Esophagus muscularis mucosa (tissue), 4 donors: ENCODE results near the gene PIGR. TPM values are rescaled to one million over a fixed set of nuclear protein-coding genes. Genes with fewer than 3 reads are reported as not detected.

Experiments used
- DNase-seq: peaks from one replicate; pipeline ENCODE4 v3.0.0-alpha.2; 2017; ENCODE audit errors: extremely low spot score
- H3K27ac ChIP-seq, 4 donors: fragments of 200-600 bp; sonication (generic); replicated peaks in 1 of 4; 1 replicate in 3 of 4; 2 replicates in 1 of 4; pipeline ENCODE4 v1.5.1; 2016 to 2019; ENCODE audit warnings: mild to moderate bottlenecking in 1 of 4
- H3K27me3 ChIP-seq, 4 donors: fragments of 200-600 bp; sonication (generic); one replicate each; pipeline versions ENCODE4 v1.5.1 to v1.6.0; 2016 to 2019
- H3K36me3 ChIP-seq, 4 donors: fragments of 200-600 bp; sonication (generic); one replicate each; pipeline ENCODE4 v1.5.1; 2016 to 2019
- H3K4me1 ChIP-seq, 4 donors: fragments of 200-600 bp; sonication (generic); one replicate each; pipeline ENCODE4 v1.5.1; 2016 to 2019
- H3K4me3 ChIP-seq, 4 donors: fragments of 200-600 bp; sonication (generic); 1 replicate in 2 of 4; 2 replicates in 2 of 4; pipeline ENCODE4 v1.5.1; 2016 to 2019; ENCODE audit warnings: mild to moderate bottlenecking in 4 of 4, moderate library complexity in 1 of 4
- H3K9me3 ChIP-seq, 4 donors: fragments of 200-600 bp; sonication (generic); 1 replicate in 3 of 4; 2 replicates in 1 of 4; pipeline ENCODE4 v1.5.1; 2016 to 2019
- CTCF ChIP-seq, 3 experiments: fragments of 200-600 bp in 2 of 3; fragments of 450-650 bp in 1 of 3; sonication (generic) in 2 of 3; IDR thresholded peaks; one replicate each; pipeline ENCODE4 v1.5.1; 2017 to 2019; ENCODE audit warnings: antibody characterized with exemption in 3 of 3, mild to moderate bottlenecking in 2 of 3, moderate library complexity in 1 of 3
- EP300 ChIP-seq: sonication (generic); formaldehyde crosslinking; IDR thresholded peaks from one replicate; pipeline ENCODE4 v1.6.1; 2017; ENCODE audit warnings: antibody characterized with exemption
- POLR2A ChIP-seq: fragments of 450-650 bp; IDR thresholded peaks from one replicate; pipeline ENCODE4 v1.6.1; 2017; ENCODE audit warnings: antibody characterized with exemption, moderate library complexity, mild to moderate bottlenecking, low read depth
- POLR2AphosphoS5 ChIP-seq, 2 donors: sonication (generic); formaldehyde crosslinking; IDR thresholded peaks; one replicate each; pipeline ENCODE4 v1.6.1; 2017; ENCODE audit warnings: antibody characterized with exemption in 2 of 2
- WGBS: methylation state at CpG from one replicate; pipeline ENCODE4 v1.1.5; 2018; 5-methylcytosine and 5-hydroxymethylcytosine counted together
- intact Hi-C: fragments of 100-400 bp; cut with DNase I; formaldehyde crosslinking; loops from one replicate; pipeline ENCODE4 v1.15.1; 2023
- total RNA-seq, 4 donors: library from RNA; depleted of rRNA; stranded (reverse); fragments of >200 nt; gene quantifications; one replicate each; pipeline versions ENCODE4 v1.1.0 to v1.2.1, GENCODE V29; 2016

The PIGR gene
- total RNA-seq, 4 donors from 2014 or later = 0.42 to 4.2 (median 1.1) TPM; not detected in 1

GRCh38 chr1:206949208-206949607 lies 2.9 kb upstream of the PIGR start:
- Histone ChIP-seq H3K27me3 (peaks cover 0 to 23% (median 0%) of the 10 kb centered on the region in 4 donors), H3K4me1 (no peaks in the 10 kb centered on the region), H3K9me3 (peaks cover 0 to 9% (median 0%) of the 10 kb centered on the region in 4 donors), H3K36me3 (no peaks in the 10 kb centered on the region), H3K27ac (no peak overlapping the region), H3K4me3 (no peak overlapping the region)
- DNase-seq = no peak
- TF ChIP-seq POLR2AphosphoS5 (IDR thresholded peaks at IDR 0.05) (no peak), EP300 (no peak), CTCF (IDR thresholded peaks at IDR 0.05) (no peak), POLR2A (no peak)
- intact Hi-C loops = no loop called here
- 71% methylated on average over 4 of the region's 4 CpGs for WGBS

- no peaks in the 10 kb centered on the region for H3K4me1 ChIP-seq
- no peak overlapping the region for H3K4me3 ChIP-seq
- WGBS = 78% methylated on average over 3 of the region's 3 CpGs
- intact Hi-C loops = no loop called here
- TF ChIP-seq POLR2A (no peak), CTCF (IDR thresholded peaks at IDR 0.05) (no peak)
- no peaks in the 10 kb centered on the region for H3K36me3 ChIP-seq
- peaks cover 0 to 23% (median 0%) of the 10 kb centered on the region in 4 donors for H3K27me3 ChIP-seq
- H3K27ac ChIP-seq = no peak overlapping the region
- DNase-seq = no peak
- H3K9me3 ChIP-seq = peaks cover 0 to 9% (median 0%) of the 10 kb centered on the region in 4 donors
Observed at GRCh38 chr1:206947255-206947654, 989 bp upstream of the PIGR start.

- Histone ChIP-seq H3K27me3 (peaks cover 0 to 23% (median 0%) of the 10 kb centered on the region in 4 donors), H3K36me3 (no peaks in the 10 kb centered on the region), H3K27ac (no peak overlapping the region), H3K4me1 (no peaks in the 10 kb centered on the region), H3K4me3 (no peak overlapping the region), H3K9me3 (peaks cover 0 to 9% (median 0%) of the 10 kb centered on the region in 4 donors)
- DNase-seq = no peak
- intact Hi-C loops = no loop called here
- WGBS = 98% methylated on average over 4 of the region's 4 CpGs
- no peak for TF ChIP-seq POLR2AphosphoS5 (IDR thresholded peaks at IDR 0.05)
- TF ChIP-seq CTCF (IDR thresholded peaks at IDR 0.05) = no peak
- no peak for TF ChIP-seq POLR2A
- TF ChIP-seq EP300 = no peak
Observed at GRCh38 chr1:206945779-206946178, 487 bp downstream of the PIGR start.

- H3K36me3 ChIP-seq = no peaks in the 10 kb centered on the region
- no peak overlapping the region for H3K4me3 ChIP-seq
Observed at GRCh38 chr1:206944703-206945102, 1.6 kb downstream of the PIGR start.

More at GRCh38 chr1:206944703-206945102, 1.6 kb downstream of the PIGR start:
- H3K4me1 ChIP-seq = no peaks in the 10 kb centered on the region
- TF ChIP-seq POLR2A (no peak), POLR2AphosphoS5 (IDR thresholded peaks at IDR 0.05) (no peak), EP300 (no peak), CTCF (IDR thresholded peaks at IDR 0.05) (no peak)
- no peak overlapping the region for H3K27ac ChIP-seq
- peaks cover 0 to 3% (median 0%) of the 10 kb centered on the region in 4 donors for H3K9me3 ChIP-seq
- H3K27me3 ChIP-seq = peaks cover 0 to 23% (median 0%) of the 10 kb centered on the region in 4 donors
- no peak for DNase-seq
- intact Hi-C loops = no loop called here
- 67% methylated on average over 5 of the region's 5 CpGs for WGBS
